H1 (cell line): ENCODE measurements around the gene RASAL2. TPM values are rescaled to one million over a fixed set of nuclear protein-coding genes. Genes with fewer than 3 reads are reported as not detected.

Source experiments
- CTCF ChIA-PET: fragments of 300-600 bp; sonication (Branson Sonifier 250); formaldehyde crosslinking; loops from one replicate; lab custom pipeline; 2021; ENCODE audit not compliant: partially characterized antibody; lab: Charles Lee
- POLR2A ChIA-PET: fragments of 300-600 bp; sonication (Branson Sonifier 250); formaldehyde crosslinking; loops from one replicate; lab custom pipeline; 2021; ENCODE audit warnings: inconsistent platforms; ENCODE audit not compliant: partially characterized antibody; lab: Charles Lee
- DNase-seq, 2 experiments: peaks; one replicate each; pipeline versions ENCODE4 v3.0.0 to v3.0.0-alpha.2; 2010 to 2022; ENCODE audit warnings: low spot score in 2 of 2, low read depth in 1 of 2, mixed read lengths in 1 of 2
- FAIRE-seq: peaks from 2 replicates; lab custom pipeline; 2011; peaks lifted over from hg19 to GRCh38; lab: Jason Lieb, UNC
- H2AFZ ChIP-seq: 2 replicates; pipeline ENCODE4 v1.8.1; 2012; ENCODE audit warnings: low read length, inconsistent platforms
- H2AK5ac ChIP-seq: 2 replicates; pipeline ENCODE4 v1.6.1; 2013; ENCODE audit warnings: low read depth, low read length
- H2BK120ac ChIP-seq: replicated peaks from 2 replicates; pipeline ENCODE3; 2013; ENCODE audit warnings: low read depth, low read length, inconsistent platforms
- H2BK12ac ChIP-seq: 2 replicates; pipeline ENCODE4 v1.6.1; 2013; ENCODE audit warnings: low read depth, low read length
- H2BK15ac ChIP-seq: 2 replicates; pipeline ENCODE4 v1.6.1; 2013; ENCODE audit warnings: low read length
- H2BK20ac ChIP-seq: 2 replicates; pipeline ENCODE4 v1.6.1; 2013; ENCODE audit warnings: low read length
- H2BK5ac ChIP-seq: 2 replicates; pipeline ENCODE4 v1.6.1; 2013; ENCODE audit warnings: low read depth, low read length
- H3K14ac ChIP-seq: 2 replicates; pipeline ENCODE4 v1.6.1; 2013; ENCODE audit warnings: inconsistent platforms; ENCODE audit not compliant: insufficient read length
- H3K18ac ChIP-seq: 2 replicates; pipeline ENCODE4 v1.6.1; 2013; ENCODE audit warnings: low read length; ENCODE audit errors: extremely low read depth
- H3K23ac ChIP-seq: 2 replicates; pipeline ENCODE4 v1.6.1; 2013; ENCODE audit warnings: inconsistent platforms; ENCODE audit not compliant: insufficient read length
- H3K23me2 ChIP-seq: 2 replicates; pipeline ENCODE4 v1.6.1; 2013; ENCODE audit warnings: low read depth, low read length
- H3K27ac ChIP-seq: 2 replicates; pipeline ENCODE4 v1.6.1; 2011; ENCODE audit warnings: low read depth, low read length, inconsistent platforms
- H3K27me3 ChIP-seq, 4 experiments: replicated peaks in 1 of 4; 1 replicate in 1 of 4; 2 replicates in 3 of 4; pipeline versions ENCODE4 v1.6.1 to v1.8.1; 2011 to 2013; ENCODE audit warnings: low read length in 3 of 4, mild to moderate bottlenecking in 3 of 4, inconsistent platforms in 2 of 4, mixed read lengths in 2 of 4, moderate library complexity in 1 of 4; ENCODE audit not compliant: control insufficient read depth in 3 of 4, insufficient read depth in 3 of 4; ENCODE audit errors: extremely low read depth in 1 of 4
- H3K36me3 ChIP-seq, 4 experiments: 2 replicates each; pipeline versions ENCODE4 v1.6.1 to v1.8.1; 2011 to 2013; ENCODE audit warnings: mild to moderate bottlenecking in 4 of 4, low read length in 3 of 4, moderate library complexity in 2 of 4, control low read depth in 1 of 4, inconsistent platforms in 1 of 4; ENCODE audit not compliant: insufficient read depth in 4 of 4, control insufficient read depth in 2 of 4
- H3K4ac ChIP-seq: replicated peaks from 2 replicates; pipeline ENCODE3; 2013; ENCODE audit warnings: low read length, low read depth, mixed read lengths, inconsistent platforms; ENCODE audit not compliant: insufficient read length
- H3K4me1 ChIP-seq, 4 experiments: replicated peaks in 1 of 4; 1 replicate in 1 of 4; 2 replicates in 3 of 4; pipeline versions ENCODE4 v1.6.1 to v1.8.1; 2011 to 2013; ENCODE audit warnings: low read length in 3 of 4, inconsistent platforms in 2 of 4, mixed read lengths in 1 of 4; ENCODE audit not compliant: insufficient read depth in 4 of 4, control insufficient read depth in 3 of 4
- H3K4me2 ChIP-seq, 2 experiments: 2 replicates each; pipeline versions ENCODE4 v1.6.1 to v1.8.1; 2011 to 2013; ENCODE audit warnings: low read depth in 2 of 2, low read length in 2 of 2, control low read depth in 1 of 2, inconsistent platforms in 1 of 2, mild to moderate bottlenecking in 1 of 2; ENCODE audit not compliant: insufficient read depth in 1 of 2
- H3K4me3 ChIP-seq, 4 experiments: fragments of 200-600, 300-600 bp in 1 of 4; sonication (generic), shearing (Covaris generic), sonication (Bioruptor Twin) in 1 of 4; 2 replicates each; pipeline versions ENCODE4 v1.5.1 to v1.8.1; 2011 to 2016; ENCODE audit warnings: low read length in 4 of 4, low read depth in 3 of 4, control low read depth in 2 of 4, inconsistent platforms in 2 of 4, mild to moderate bottlenecking in 2 of 4, mixed read lengths in 1 of 4, moderate library complexity in 1 of 4; ENCODE audit not compliant: insufficient read depth in 2 of 4; ENCODE audit errors: extremely low read depth in 1 of 4
- H3K56ac ChIP-seq: replicated peaks from 2 replicates; pipeline ENCODE3; 2013; ENCODE audit warnings: low read depth, mild to moderate bottlenecking, mixed read lengths, low read length, inconsistent platforms; ENCODE audit not compliant: insufficient read length
- H3K79me1 ChIP-seq: 2 replicates; pipeline ENCODE4 v1.6.1; 2013; ENCODE audit warnings: low read depth, low read length, control low read depth
- H3K79me2 ChIP-seq, 2 experiments: 2 replicates each; pipeline versions ENCODE4 v1.6.1 to v1.8.1; 2012 to 2013; ENCODE audit warnings: low read length in 2 of 2, mild to moderate bottlenecking in 2 of 2, inconsistent platforms in 1 of 2; ENCODE audit not compliant: insufficient read depth in 2 of 2, control insufficient read depth in 1 of 2
- H3K9ac ChIP-seq, 4 experiments: replicated peaks in 1 of 4; 1 replicate in 1 of 4; 2 replicates in 3 of 4; pipeline versions ENCODE4 v1.6.1 to v1.8.1; 2011 to 2013; ENCODE audit warnings: low read depth in 3 of 4, low read length in 3 of 4, control low read depth in 2 of 4, mild to moderate bottlenecking in 2 of 4, moderate library complexity in 2 of 4, inconsistent platforms in 1 of 4; ENCODE audit errors: extremely low read depth in 1 of 4
- H3K9me3 ChIP-seq, 2 experiments: 2 replicates each; pipeline versions ENCODE4 v1.6.1 to v1.8.1; 2012 to 2013; ENCODE audit warnings: mild to moderate bottlenecking in 2 of 2, moderate library complexity in 2 of 2, control low read depth in 1 of 2, inconsistent platforms in 1 of 2, low read depth in 1 of 2, low read length in 1 of 2, mixed read lengths in 1 of 2; ENCODE audit not compliant: insufficient read depth in 2 of 2
- H4K20me1 ChIP-seq, 2 experiments: replicated peaks in 1 of 2; 2 replicates each; pipeline versions ENCODE3 to v1.8.1; 2011 to 2013; ENCODE audit warnings: inconsistent platforms in 2 of 2, low read length in 2 of 2, mild to moderate bottlenecking in 1 of 2; ENCODE audit not compliant: insufficient read depth in 2 of 2, control insufficient read depth in 1 of 2
- H4K5ac ChIP-seq: 2 replicates; pipeline ENCODE4 v1.6.1; 2013; ENCODE audit warnings: low read length, low read depth, mixed read lengths, inconsistent platforms; ENCODE audit not compliant: insufficient read length
- H4K8ac ChIP-seq: 2 replicates; pipeline ENCODE4 v1.8.0; 2013; ENCODE audit warnings: mild to moderate bottlenecking, moderate library complexity, low read length, inconsistent platforms; ENCODE audit not compliant: insufficient read depth; ENCODE audit errors: extremely low read depth
- H4K91ac ChIP-seq: replicated peaks from 2 replicates; pipeline ENCODE3; 2013; ENCODE audit warnings: low read length, mixed read lengths, inconsistent platforms; ENCODE audit not compliant: insufficient read length
- KDM4A ChIP-seq: IDR thresholded peaks from one replicate; pipeline ENCODE4 v1.7.1; 2012; ENCODE audit warnings: low read depth, mild to moderate bottlenecking, moderate library complexity, low read length, inconsistent platforms; ENCODE audit not compliant: severe bottlenecking
- RFX5 ChIP-seq: IDR thresholded peaks from 2 replicates; pipeline ENCODE4 v1.6.1; 2011; ENCODE audit warnings: low read depth, low read length, improper control_type of control experiment, borderline replicate concordance
- SIN3A ChIP-seq, 2 experiments: IDR thresholded peaks in 1 of 2; conservative IDR thresholded peaks in 1 of 2; 2 replicates each; pipeline ENCODE4 v1.6.1; 2011 to 2012; ENCODE audit warnings: low read length in 2 of 2, improper control_type of control experiment in 1 of 2, low read depth in 1 of 2, mild to moderate bottlenecking in 1 of 2
- YY1 ChIP-seq: IDR thresholded peaks from 2 replicates; pipeline ENCODE4 v1.6.1; 2011; ENCODE audit warnings: low read depth, mild to moderate bottlenecking, low read length
- WGBS, 2 experiments: shearing (Covaris generic) in 1 of 2; methylation state at CpG; one replicate each; pipeline versions ENCODE4 v1.1.6 to v1.1.7; 2013 to 2015; ENCODE audit warnings: low lambda C conversion rate in 2 of 2, mixed read lengths in 2 of 2, inconsistent platforms in 1 of 2, low coverage in 1 of 2, missing lambda C conversion rate in 1 of 2; ENCODE audit not compliant: insufficient replicate concordance in 2 of 2, insufficient coverage in 1 of 2, insufficient read length in 1 of 2; ENCODE audit errors: extremely low coverage in 1 of 2, missing lambda C conversion rate in 1 of 2; 5-methylcytosine and 5-hydroxymethylcytosine counted together
- polyA plus RNA-seq, 7 experiments: library from polyadenylated mRNA; depleted of rRNA in 3 of 7; stranded (reverse) in 5 of 7; unstranded in 2 of 7; fragments of >200 nt in 5 of 7; fragments of 200-250 nt in 2 of 7; gene quantifications; 1 replicate in 5 of 7; 2 replicates in 1 of 7; 4 replicates in 1 of 7; pipeline versions ENCODE4 v1.2.1 to v1.2.3, GENCODE V29; 2011 to 2013; ENCODE audit warnings: missing spikeins in 2 of 7, mixed read lengths in 2 of 7
- total RNA-seq: library from RNA; stranded (reverse); fragmentation: NEBNext Ultra II Directional; extraction: Animal tissue kit (Norgen Biotek cat#: 25700); gene quantifications from 2 replicates; pipeline ENCODE4 v1.2.1, GENCODE V29; 2021

Gene RASAL2
- total and polyA plus RNA-seq, 2 of the 8 experiments (the other 6 are each of a cell fraction or from before 2014, with no cell fraction given) = 15.9 to 32.5 TPM

DNA sequence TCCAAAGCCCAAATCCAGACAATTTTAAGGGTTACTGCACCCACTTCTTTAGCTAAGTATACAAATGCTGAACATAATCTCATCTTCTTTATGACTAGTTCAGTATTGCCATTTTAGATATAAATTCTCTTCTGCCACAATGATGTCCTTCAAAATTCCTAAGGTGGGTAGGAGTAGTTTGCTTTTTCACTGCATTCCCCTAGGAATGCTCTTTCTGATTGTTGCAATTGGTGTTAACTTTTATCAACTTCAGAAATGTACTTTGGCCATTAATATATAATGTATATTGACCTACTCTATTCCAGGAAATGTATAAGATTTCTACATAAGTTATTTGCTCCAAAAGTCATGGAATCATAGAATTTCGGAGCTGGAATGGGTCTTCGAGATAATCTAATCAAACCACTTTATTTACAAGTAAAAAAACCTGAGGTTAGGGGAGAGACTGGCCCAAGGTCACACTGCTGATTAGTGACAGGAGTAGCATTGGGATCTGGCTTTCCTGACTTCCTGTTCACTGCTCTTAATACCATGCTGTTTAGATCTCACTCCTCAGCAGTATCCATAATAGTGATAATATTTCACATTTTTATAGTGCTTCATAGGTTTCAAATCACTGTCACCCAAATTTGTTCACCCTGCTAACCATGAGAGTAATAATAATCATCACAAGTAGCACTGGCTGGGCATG, 46.4 kb upstream of the RASAL2 start:
- no peak overlapping the region for H4K91ac ChIP-seq
- H3K4me1 ChIP-seq = peaks cover 0 to 4% (median under 1%) of the 10 kb centered on the region in 4 experiments; a peak in 3 of 7 replicates
- FAIRE-seq (no peak), DNase-seq (no peak)
- H3K23ac ChIP-seq = no peak overlapping the region
- TF ChIP-seq YY1 (no peak), SIN3A (conservative IDR thresholded peaks at IDR 0.05 in 1 of 2, IDR thresholded peaks at IDR 0.05 in 1 of 2; ENCODE audit: low read depth in 1 of 2, low read length in 2 of 2) (no peak), RFX5 (no peak), KDM4A (no peak)
- no peak overlapping the region for H4K8ac ChIP-seq
- H3K4me3 ChIP-seq = no peak overlapping the region
- H3K79me2 ChIP-seq = no peaks in the 10 kb centered on the region
- H2AK5ac ChIP-seq = no peak overlapping the region
- no peak overlapping the region for H4K5ac ChIP-seq
- H4K20me1 ChIP-seq = no peaks in the 10 kb centered on the region
- no peak overlapping the region for H3K4me2 ChIP-seq
- no peaks in the 10 kb centered on the region for H3K27me3 ChIP-seq
- H3K56ac ChIP-seq = no peak overlapping the region
- H2BK15ac ChIP-seq = no peak overlapping the region
- WGBS, 2 experiments = 91% methylated on average over 2 of the region's 2 CpGs; no CpG with 5 or more reads in 1 of the 2 experiments
- H2BK5ac ChIP-seq = no peak overlapping the region
- no peak overlapping the region for H3K4ac ChIP-seq
- no peak overlapping the region for H2BK20ac ChIP-seq
- H3K79me1 ChIP-seq = no peaks in the 10 kb centered on the region
- H2BK12ac ChIP-seq = no peak overlapping the region
- no peak overlapping the region for H3K18ac ChIP-seq
- CTCF ChIA-PET = interaction anchor here (1.2 to 4.9 kb wide), 7 partner anchors 9 to 100 kb away, joined by 3 to 39 read pairs (median 5); no protein-coding TSS in a partner anchor
- H2AFZ ChIP-seq = no peak overlapping the region
- POLR2A ChIA-PET = interaction anchor here (0.5 kb wide), 1 partner anchor 11 kb away, joined by 3 read pairs; no protein-coding TSS in a partner anchor
- no peak overlapping the region for H3K14ac ChIP-seq
- no peak overlapping the region for H3K27ac ChIP-seq
- no peaks in the 10 kb centered on the region; the same call in 1 of the 2 replicates for H3K23me2 ChIP-seq
- no peak overlapping the region for H2BK120ac ChIP-seq
- H3K9ac ChIP-seq = no peak overlapping the region
- no peaks in the 10 kb centered on the region for H3K9me3 ChIP-seq
- no peaks in the 10 kb centered on the region for H3K36me3 ChIP-seq
